Prostate gland (tissue), 2 donors: ENCODE results near the gene EXOSC7.

Experiments used
- CTCF ChIP-seq, 4 experiments: fragments of 200-600 bp in 2 of 4; fragments of 450-650 bp in 2 of 4; sonication (generic) in 2 of 4; IDR thresholded peaks; 1 replicate in 3 of 4; 2 replicates in 1 of 4; pipeline ENCODE4 v1.5.1; 2016 to 2019; ENCODE audit warnings: antibody characterized with exemption in 4 of 4, mild to moderate bottlenecking in 2 of 4, moderate library complexity in 2 of 4
- POLR2A ChIP-seq: fragments of 450-650 bp; IDR thresholded peaks from one replicate; pipeline ENCODE4 v1.6.1; 2016; ENCODE audit warnings: antibody characterized with exemption, mild to moderate bottlenecking
- POLR2AphosphoS5 ChIP-seq: sonication (generic); formaldehyde crosslinking; IDR thresholded peaks from one replicate; pipeline ENCODE4 v1.6.1; 2017; ENCODE audit warnings: antibody characterized with exemption

GRCh38 chr3:45049807-45050206 is 73.8 kb downstream of the EXOSC7 start:
- TF ChIP-seq CTCF (IDR thresholded peaks at IDR 0.05) (no peak), POLR2A (no peak), POLR2AphosphoS5 (no peak)
